A673 (cell line): Measurements from ENCODE around the gene NMNAT3. TPM values are rescaled to one million over a fixed set of nuclear protein-coding genes. Genes with fewer than 3 reads are reported as not detected.

Experiments used
- BruUV-seq: library from RNA; stranded (reverse); fragments of 400-500 nt; replicated peaks from 2 replicates; lab custom pipeline; 2021; lab: Mats Ljungman, UMichigan
- CTCF ChIA-PET: fragments of 300-600 bp; sonication (Branson Sonifier 250); formaldehyde crosslinking; loops from one replicate; lab custom pipeline; 2022; ENCODE audit warnings: antibody characterized with exemption; lab: Charles Lee
- POLR2A ChIA-PET: fragments of 300-600 bp; sonication (Branson Sonifier 250); formaldehyde crosslinking; loops from one replicate; lab custom pipeline; 2022; ENCODE audit warnings: antibody characterized with exemption; ENCODE audit not compliant: low non-redundant PET; lab: Charles Lee
- DNase-seq: peaks from one replicate; pipeline ENCODE4 v3.0.0-alpha.2; 2015; ENCODE audit warnings: low spot score
- H3K27ac ChIP-seq: fragments of 200-600 bp; sonication (generic); 2 replicates; pipeline ENCODE4 v1.5.1; 2016; ENCODE audit warnings: mixed run types, low read depth, mild to moderate bottlenecking, mixed read lengths, antibody characterized with exemption, low read length; ENCODE audit not compliant: poor library complexity, severe bottlenecking
- H3K27me3 ChIP-seq: fragments of 200-600 bp; sonication (generic); replicated peaks from 2 replicates; pipeline ENCODE4 v1.6.1; 2017; ENCODE audit warnings: mixed run types, low read depth, mild to moderate bottlenecking, mixed read lengths, antibody characterized with exemption, low read length; ENCODE audit not compliant: insufficient read depth, poor library complexity
- H3K36me3 ChIP-seq: fragments of 200-600 bp; sonication (generic); 2 replicates; pipeline ENCODE4 v1.6.1; 2016; ENCODE audit warnings: mixed run types, mild to moderate bottlenecking, mixed read lengths, antibody characterized with exemption, low read length; ENCODE audit not compliant: insufficient read depth, poor library complexity, severe bottlenecking
- H3K4me1 ChIP-seq: fragments of 200-600 bp; sonication (generic); 2 replicates; pipeline ENCODE4 v1.6.1; 2017; ENCODE audit warnings: mixed run types, mild to moderate bottlenecking, mixed read lengths, antibody characterized with exemption, low read length; ENCODE audit not compliant: insufficient read depth, poor library complexity, severe bottlenecking
- H3K4me3 ChIP-seq: fragments of 200-600 bp; sonication (generic); 2 replicates; pipeline ENCODE4 v1.5.1; 2016; ENCODE audit warnings: low read depth, mixed run types, mild to moderate bottlenecking, mixed read lengths, low read length; ENCODE audit not compliant: poor library complexity, severe bottlenecking
- H3K9me3 ChIP-seq: fragments of 200-600 bp; sonication (generic); 2 replicates; pipeline ENCODE4 v1.6.1; 2016; ENCODE audit warnings: mixed run types, low read depth, mild to moderate bottlenecking, mixed read lengths, antibody characterized with exemption, low read length; ENCODE audit not compliant: poor library complexity, severe bottlenecking
- EZH2 ChIP-seq: fragments of 200-600 bp; sonication (generic); IDR thresholded peaks from 2 replicates; pipeline ENCODE4 v1.6.1; 2017; ENCODE audit warnings: borderline replicate concordance, low read depth, mild to moderate bottlenecking, mixed read lengths, antibody characterized with exemption, low read length; ENCODE audit not compliant: poor library complexity, severe bottlenecking
- intact Hi-C: fragments of 100-400 bp; cut with micrococcal nuclease; formaldehyde crosslinking; loops from one replicate; pipeline ENCODE4 v1.10.0; 2022; ENCODE audit not compliant: unreplicated experiment
- total RNA-seq: library from RNA; stranded (reverse); gene quantifications from 2 replicates; pipeline ENCODE4 v1.2.3, GENCODE V29; 2021
- TF ChIP-seq, protein P1 (sequence below): fragments of 300-800, 200-600 bp; sonication (generic); conservative IDR thresholded peaks from 2 replicates; pipeline ENCODE4 v1.5.1; 2017; ENCODE audit warnings: low read depth, mild to moderate bottlenecking, antibody characterized with exemption, low read length, moderate library complexity, mixed read lengths

Gene NMNAT3
- total RNA-seq, 1 experiment from 2014 or later: 1.9 TPM

- intact Hi-C loops: no loop called here
- no peak overlapping the region for H3K4me3 ChIP-seq
- ChIA-PET CTCF (interaction anchor here (0.5 kb wide), 1 partner anchor 258 kb away, joined by 3 read pairs; no protein-coding TSS in a partner anchor), POLR2A (no interaction called here)
- no peak overlapping the region for H3K27ac ChIP-seq
- no peaks in the 10 kb centered on the region for H3K36me3 ChIP-seq
- no peaks in the 10 kb centered on the region for H3K4me1 ChIP-seq
- DNase-seq: no peak
- BruUV-seq: no TSS peak
- no peaks in the 10 kb centered on the region for H3K27me3 ChIP-seq
- no peak for TF ChIP-seq EZH2
- TF ChIP-seq, protein P1, sequence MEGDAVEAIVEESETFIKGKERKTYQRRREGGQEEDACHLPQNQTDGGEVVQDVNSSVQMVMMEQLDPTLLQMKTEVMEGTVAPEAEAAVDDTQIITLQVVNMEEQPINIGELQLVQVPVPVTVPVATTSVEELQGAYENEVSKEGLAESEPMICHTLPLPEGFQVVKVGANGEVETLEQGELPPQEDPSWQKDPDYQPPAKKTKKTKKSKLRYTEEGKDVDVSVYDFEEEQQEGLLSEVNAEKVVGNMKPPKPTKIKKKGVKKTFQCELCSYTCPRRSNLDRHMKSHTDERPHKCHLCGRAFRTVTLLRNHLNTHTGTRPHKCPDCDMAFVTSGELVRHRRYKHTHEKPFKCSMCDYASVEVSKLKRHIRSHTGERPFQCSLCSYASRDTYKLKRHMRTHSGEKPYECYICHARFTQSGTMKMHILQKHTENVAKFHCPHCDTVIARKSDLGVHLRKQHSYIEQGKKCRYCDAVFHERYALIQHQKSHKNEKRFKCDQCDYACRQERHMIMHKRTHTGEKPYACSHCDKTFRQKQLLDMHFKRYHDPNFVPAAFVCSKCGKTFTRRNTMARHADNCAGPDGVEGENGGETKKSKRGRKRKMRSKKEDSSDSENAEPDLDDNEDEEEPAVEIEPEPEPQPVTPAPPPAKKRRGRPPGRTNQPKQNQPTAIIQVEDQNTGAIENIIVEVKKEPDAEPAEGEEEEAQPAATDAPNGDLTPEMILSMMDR: no peak
- H3K9me3 ChIP-seq: no peaks in the 10 kb centered on the region
Observed at GRCh38 chr3:139695426-139696313, 17.9 kb upstream of the NMNAT3 start.

GRCh38 chr3:139695007-139695406 lies 17.2 kb upstream of the NMNAT3 start:
- TF ChIP-seq, protein P1: no peak
- H3K9me3 ChIP-seq: no peaks in the 10 kb centered on the region
- no peaks in the 10 kb centered on the region for H3K27me3 ChIP-seq
- BruUV-seq: no TSS peak
- H3K4me1 ChIP-seq: no peaks in the 10 kb centered on the region
- no peak for DNase-seq
- ChIA-PET POLR2A (no interaction called here), CTCF (interaction anchor here (0.6 kb wide), 1 partner anchor 267 kb away, joined by 5 read pairs; no protein-coding TSS in a partner anchor)
- no peaks in the 10 kb centered on the region for H3K36me3 ChIP-seq
- H3K4me3 ChIP-seq: no peak overlapping the region
- no peak overlapping the region for H3K27ac ChIP-seq
- intact Hi-C loops: no loop called here

DNA sequence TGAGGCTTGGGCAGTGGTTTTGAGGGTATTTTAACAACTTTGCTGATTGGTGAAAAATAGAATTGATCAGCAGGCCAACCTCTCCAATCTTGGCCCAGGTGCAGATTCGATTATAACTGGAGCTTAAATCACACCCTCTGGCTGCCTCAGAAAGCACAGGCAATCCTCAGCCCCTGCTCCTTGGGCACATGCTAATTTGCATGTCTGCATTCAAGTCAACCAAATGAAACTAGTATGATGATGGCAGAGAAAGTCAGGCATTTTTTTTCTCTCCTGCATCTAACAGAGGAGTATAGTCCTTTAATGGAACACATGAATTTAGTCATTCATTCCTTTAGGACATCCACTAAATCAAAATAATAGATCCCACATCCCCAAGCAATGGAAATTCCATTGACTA lies 16.8 kb upstream of the NMNAT3 start:
- Histone ChIP-seq H3K4me3 (no peak overlapping the region), H3K27ac (no peak overlapping the region), H3K36me3 (no peaks in the 10 kb centered on the region), H3K27me3 (no peaks in the 10 kb centered on the region), H3K9me3 (no peaks in the 10 kb centered on the region), H3K4me1 (no peaks in the 10 kb centered on the region)
- ChIA-PET CTCF (interaction anchor here (0.6 kb wide), 1 partner anchor 266 kb away, joined by 5 read pairs; no protein-coding TSS in a partner anchor), POLR2A (no interaction called here)
- no TSS peak for BruUV-seq
- intact Hi-C loops: no loop called here
- no peak for TF ChIP-seq EZH2
- TF ChIP-seq, protein P1: no peak
- no peak for DNase-seq
